ENCODE measurements around the gene KRTAP17-1. TPM values are rescaled to one million over a fixed set of nuclear protein-coding genes. Genes with fewer than 3 reads are reported as not detected.

Gene KRTAP17-1
- total RNA-seq, 1 experiment from 2014 or later, result not detected

- Histone ChIP-seq H3K4me1 (replicated peaks; ENCODE audit: insufficient read depth) (no peaks in the 10 kb centered on the region), H3K36me3 (ENCODE audit: low read depth) (no peaks in the 10 kb centered on the region), H3K4me2 (no peak overlapping the region), H3K9me3 (ENCODE audit: insufficient read depth, low read depth) (no peaks in the 10 kb centered on the region), H2AFZ (no peak overlapping the region), H3K9me2 (ENCODE audit: insufficient read depth) (no peaks in the 10 kb centered on the region), H3K27me3 (ENCODE audit: insufficient read depth, low read depth) (no peaks in the 10 kb centered on the region), H3K79me2 (ENCODE audit: low read depth) (no peaks in the 10 kb centered on the region), H3F3A (ENCODE audit: insufficient read depth, low read depth) (no peaks in the 10 kb centered on the region), H3K4me3 (no peak overlapping the region), H4K20me1 (ENCODE audit: insufficient read depth) (no peaks in the 10 kb centered on the region), H3K27ac (no peak overlapping the region)
- CTCF ChIA-PET, result no interaction called here
- no peak for DNase-seq
- TF ChIP-seq CTCF (conservative IDR thresholded peaks at IDR 0.05), result no peak
- no peak for TF ChIP-seq EZH2 (IDR thresholded peaks at IDR 0.05; ENCODE audit: low read depth)
- POLR2A ChIA-PET (ENCODE audit: unreplicated experiment), result no interaction called here
- no TSS peak for BruUV-seq (replicated peaks)
- intact Hi-C loops (cut with micrococcal nuclease; ENCODE audit: unreplicated experiment), result no loop called here
Measured at GRCh38 chr17:41298458-41299135, 16.9 kb downstream of the KRTAP17-1 start.

GRCh38 chr17:41296846-41297245 is 18.7 kb downstream of the KRTAP17-1 start:
- H3K4me2 ChIP-seq, result no peak overlapping the region
- no peaks in the 10 kb centered on the region for H3K9me3 ChIP-seq (ENCODE audit: insufficient read depth, low read depth)
- no peak overlapping the region for H3K4me3 ChIP-seq
- ChIA-PET POLR2A (ENCODE audit: unreplicated experiment) (no interaction called here), CTCF (no interaction called here)
- no peaks in the 10 kb centered on the region for H3K36me3 ChIP-seq (ENCODE audit: low read depth)
- BruUV-seq (replicated peaks), result no TSS peak
- intact Hi-C loops (cut with micrococcal nuclease; ENCODE audit: unreplicated experiment), result no loop called here
- H3K27ac ChIP-seq, result no peak overlapping the region
- no peaks in the 10 kb centered on the region for H3K4me1 ChIP-seq (replicated peaks; ENCODE audit: insufficient read depth)
- TF ChIP-seq CTCF (conservative IDR thresholded peaks at IDR 0.05) (no peak), EZH2 (IDR thresholded peaks at IDR 0.05; ENCODE audit: low read depth) (no peak)
- no peak for DNase-seq
- H2AFZ ChIP-seq, result no peak overlapping the region
- no peaks in the 10 kb centered on the region for H3F3A ChIP-seq (ENCODE audit: insufficient read depth, low read depth)
- no peaks in the 10 kb centered on the region for H3K79me2 ChIP-seq (ENCODE audit: low read depth)
- H3K27me3 ChIP-seq (ENCODE audit: insufficient read depth, low read depth), result no peaks in the 10 kb centered on the region
- no peaks in the 10 kb centered on the region for H4K20me1 ChIP-seq (ENCODE audit: insufficient read depth)
- H3K9me2 ChIP-seq (ENCODE audit: insufficient read depth), result no peaks in the 10 kb centered on the region

GRCh38 chr17:41294016-41294415 is 21.5 kb downstream of the KRTAP17-1 start:
- TF ChIP-seq EZH2 (IDR thresholded peaks at IDR 0.05; ENCODE audit: low read depth), result no peak
- TF ChIP-seq CTCF (conservative IDR thresholded peaks at IDR 0.05), result no peak
- H3K4me2 ChIP-seq, result no peak overlapping the region
- no TSS peak for BruUV-seq (replicated peaks)
- H2AFZ ChIP-seq, result no peak overlapping the region
- H4K20me1 ChIP-seq (ENCODE audit: insufficient read depth), result no peaks in the 10 kb centered on the region
- H3K9me2 ChIP-seq (ENCODE audit: insufficient read depth), result no peaks in the 10 kb centered on the region
- no peak overlapping the region for H3K27ac ChIP-seq
- H3K4me1 ChIP-seq (replicated peaks; ENCODE audit: insufficient read depth), result no peaks in the 10 kb centered on the region
- H3K27me3 ChIP-seq (ENCODE audit: insufficient read depth, low read depth), result no peaks in the 10 kb centered on the region
- no peak overlapping the region for H3K4me3 ChIP-seq
- intact Hi-C loops (cut with micrococcal nuclease; ENCODE audit: unreplicated experiment), result no loop called here
- ChIA-PET POLR2A (ENCODE audit: unreplicated experiment) (no interaction called here), CTCF (no interaction called here)
- H3K36me3 ChIP-seq (ENCODE audit: low read depth), result no peaks in the 10 kb centered on the region
- H3F3A ChIP-seq (ENCODE audit: insufficient read depth, low read depth), result no peaks in the 10 kb centered on the region
- no peaks in the 10 kb centered on the region for H3K9me3 ChIP-seq (ENCODE audit: insufficient read depth, low read depth)
- DNase-seq, result no peak
- no peaks in the 10 kb centered on the region for H3K79me2 ChIP-seq (ENCODE audit: low read depth)
